HepG2 (cell line): ENCODE data around the gene CBLL2. TPM values are rescaled to one million over a fixed set of nuclear protein-coding genes. Genes with fewer than 3 reads are reported as not detected.

Experiments
- ATAC-seq: fragments of 200-7000 bp; cut with Tn5 transposase; 3 replicates; pipeline ENCODE4 v1.9.1; 2020; ENCODE audit warnings: mild to moderate bottlenecking, moderate library complexity
- BruUV-seq: library from RNA; stranded (reverse); fragments of 400-500 nt; replicated peaks from 2 replicates; lab custom pipeline; 2021; lab: Mats Ljungman, UMichigan
- CTCF ChIA-PET: fragments of 300-600 bp; formaldehyde crosslinking; extraction: SDS; loops from one replicate; lab custom pipeline; 2021; ENCODE audit warnings: low total read pairs, inconsistent platforms, low intra/inter-chr PET ratio; lab: Yijun Ruan, JAX
- POLR2A ChIA-PET: fragments of 350-600 bp; sonication (Branson Sonifier 250); formaldehyde crosslinking; loops from one replicate; lab custom pipeline; 2020; ENCODE audit warnings: antibody characterized with exemption, inconsistent platforms; lab: Yijun Ruan, JAX
- DNase-seq: peaks from one replicate; pipeline ENCODE4 v3.0.0-alpha.2; 2015; ENCODE audit warnings: low spot score
- FAIRE-seq: peaks from 3 replicates; lab custom pipeline; 2011; peaks lifted over from hg19 to GRCh38; lab: Jason Lieb, UNC
- H2AFZ ChIP-seq: one replicate; pipeline ENCODE4 v1.6.1; 2011; ENCODE audit warnings: low read length, inconsistent platforms
- H3K27ac ChIP-seq: fragments of 300-600 bp; 3 replicates; pipeline ENCODE4 v1.8.0; 2011; ENCODE audit warnings: mixed run types, mild to moderate bottlenecking, mixed read lengths, low read length, inconsistent platforms; ENCODE audit not compliant: insufficient read depth; ENCODE audit errors: extremely low read length
- H3K27me3 ChIP-seq, 2 experiments: fragments of 200-600 bp in 1 of 2; 2 replicates in 1 of 2; 3 replicates in 1 of 2; pipeline versions ENCODE4 v1.6.0 to v1.8.0; 2011; ENCODE audit warnings: low read length in 2 of 2, mild to moderate bottlenecking in 2 of 2, moderate library complexity in 2 of 2, inconsistent platforms in 1 of 2; ENCODE audit not compliant: insufficient read depth in 2 of 2, control insufficient read depth in 1 of 2
- H3K36me3 ChIP-seq, 2 experiments: fragments of 200-600 bp in 1 of 2; replicated peaks in 1 of 2; 2 replicates in 1 of 2; 3 replicates in 1 of 2; pipeline versions ENCODE4 v1.5.1 to v1.8.0; 2011; ENCODE audit warnings: low read length in 2 of 2, inconsistent platforms in 1 of 2; ENCODE audit not compliant: insufficient read depth in 2 of 2, control insufficient read depth in 1 of 2
- H3K4me1 ChIP-seq: 2 replicates; pipeline ENCODE4 v1.5.1; 2012; ENCODE audit warnings: low read length, inconsistent platforms; ENCODE audit not compliant: insufficient read depth
- H3K4me2 ChIP-seq: 2 replicates; pipeline ENCODE4 v1.6.0; 2011; ENCODE audit warnings: low read depth, low read length, inconsistent platforms
- H3K4me3 ChIP-seq, 3 experiments: fragments of 200-600 bp in 1 of 3; sonication (generic), shearing (Covaris generic) in 1 of 3; replicated peaks in 1 of 3; 2 replicates each; pipeline ENCODE4 v1.5.1; 2011 to 2016; ENCODE audit warnings: low read length in 3 of 3, inconsistent platforms in 2 of 3, low read depth in 2 of 3, mild to moderate bottlenecking in 2 of 3, control low read depth in 1 of 3, mixed read lengths in 1 of 3; ENCODE audit not compliant: insufficient read depth in 1 of 3
- H3K79me2 ChIP-seq: one replicate; pipeline ENCODE4 v1.6.1; 2011; ENCODE audit warnings: low read length, inconsistent platforms; ENCODE audit not compliant: insufficient read depth
- H3K9ac ChIP-seq: 2 replicates; pipeline ENCODE4 v1.6.0; 2011; ENCODE audit warnings: mild to moderate bottlenecking, low read depth, low read length, inconsistent platforms; ENCODE audit not compliant: insufficient read depth
- H3K9me3 ChIP-seq: 2 replicates; pipeline ENCODE4 v1.5.1; 2012; ENCODE audit warnings: mild to moderate bottlenecking, low read length
- H4K20me1 ChIP-seq: 2 replicates; pipeline ENCODE4 v1.6.0; 2011; ENCODE audit warnings: inconsistent platforms, mild to moderate bottlenecking, low read length, moderate library complexity; ENCODE audit not compliant: insufficient read depth
- DRAP1 ChIP-seq: IDR thresholded peaks from 2 replicates; pipeline ENCODE4 v1.6.1; 2016; ENCODE audit warnings: missing genetic modification reagents, missing compliant biosample characterization
- KLF16 ChIP-seq, 2 experiments: sonication (generic) in 1 of 2; formaldehyde crosslinking in 1 of 2; IDR thresholded peaks; 2 replicates each; pipeline versions ENCODE4 v1.6.1 to v1.8.0; 2016 to 2023; ENCODE audit warnings: missing genetic modification reagents in 2 of 2, missing compliant biosample characterization in 1 of 2
- MAF1 ChIP-seq: sonication (generic); formaldehyde crosslinking; IDR thresholded peaks from 2 replicates; pipeline ENCODE4 v1.5.0; 2020; ENCODE audit warnings: missing genetic modification reagents, borderline replicate concordance
- MAFG ChIP-seq: sonication (generic); formaldehyde crosslinking; IDR thresholded peaks from 2 replicates; pipeline ENCODE4 v1.5.1; 2020; ENCODE audit warnings: mild to moderate bottlenecking, missing genetic modification reagents
- MBD4 ChIP-seq: IDR thresholded peaks from 2 replicates; pipeline ENCODE4 v1.6.1; 2012; ENCODE audit warnings: low read length, inconsistent platforms, borderline replicate concordance
- PCBP2 ChIP-seq: fragments of 200-400 bp; formaldehyde crosslinking; optimal IDR thresholded peaks from 2 replicates; pipeline ENCODE3; 2018; ENCODE audit warnings: low read length, low read depth; ENCODE audit not compliant: poor library complexity, severe bottlenecking
- SCMH1 ChIP-seq: sonication (generic); formaldehyde crosslinking; IDR thresholded peaks from 2 replicates; pipeline ENCODE4 v1.9.0; 2021; ENCODE audit warnings: missing genetic modification reagents, mild to moderate bottlenecking, borderline replicate concordance
- SMAD1 ChIP-seq: sonication (generic); formaldehyde crosslinking; IDR thresholded peaks from 2 replicates; pipeline ENCODE4 v1.4.0; 2020; ENCODE audit warnings: missing genetic modification reagents, low read depth, mild to moderate bottlenecking, borderline replicate concordance
- TAF1 ChIP-seq: sonication (generic); formaldehyde crosslinking; IDR thresholded peaks from 2 replicates; pipeline ENCODE4 v1.4.0; 2020; ENCODE audit warnings: missing genetic modification reagents
- U2AF2 ChIP-seq: fragments of 200-400 bp; formaldehyde crosslinking; IDR thresholded peaks from 2 replicates; pipeline ENCODE4 v1.6.1; 2017; ENCODE audit warnings: low read depth, mild to moderate bottlenecking, low read length
- ZBTB8A ChIP-seq: sonication (generic); formaldehyde crosslinking; IDR thresholded peaks from 2 replicates; pipeline ENCODE4 v1.4.0; 2020; ENCODE audit warnings: mild to moderate bottlenecking, low read depth, missing genetic modification reagents, borderline replicate concordance
- ZNF121 ChIP-seq: sonication (generic); formaldehyde crosslinking; IDR thresholded peaks from 2 replicates; pipeline ENCODE4 v1.5.0; 2020; ENCODE audit warnings: mild to moderate bottlenecking, missing genetic modification reagents
- ZNF251 ChIP-seq: sonication (generic); formaldehyde crosslinking; IDR thresholded peaks from 2 replicates; pipeline ENCODE4 v1.9.0; 2021; ENCODE audit warnings: mild to moderate bottlenecking, missing genetic modification reagents
- ZNF317 ChIP-seq: sonication (generic); formaldehyde crosslinking; IDR thresholded peaks from 2 replicates; pipeline ENCODE4 v1.5.0; 2020; ENCODE audit warnings: mild to moderate bottlenecking, missing genetic modification reagents
- ZNF546 ChIP-seq: sonication (generic); formaldehyde crosslinking; conservative IDR thresholded peaks from 2 replicates; pipeline ENCODE4 v1.8.1; 2023; ENCODE audit warnings: mild to moderate bottlenecking, missing genetic modification reagents
- ZNF687 ChIP-seq: sonication (generic); formaldehyde crosslinking; IDR thresholded peaks from 2 replicates; pipeline ENCODE4 v1.5.1; 2020; ENCODE audit warnings: mild to moderate bottlenecking, missing genetic modification reagents, moderate library complexity
- WGBS: methylation state at CpG from one replicate; pipeline ENCODE4 v1.1.6; 2017; ENCODE audit warnings: low lambda C conversion rate; 5-methylcytosine and 5-hydroxymethylcytosine counted together
- in situ Hi-C: cut with HindIII; loops from 2 replicates; pipeline ENCODE4 v1.10.0; 2017; ENCODE audit warnings: low pct_unique_long_range_greater_than_20kb; ENCODE audit not compliant: extremely low pct_ligation_motif_present
- intact Hi-C: fragments of 100-400 bp; cut with micrococcal nuclease; formaldehyde crosslinking; loops from one replicate; pipeline ENCODE4 v1.10.0; 2022; ENCODE audit not compliant: unreplicated experiment
- polyA plus RNA-seq, 8 experiments: library from polyadenylated mRNA; depleted of rRNA in 3 of 8; stranded (reverse) in 7 of 8; unstranded in 1 of 8; fragments of >200 nt; fragmentation: Illumina TruSeq in 4 of 8; extraction: Trizol in 4 of 8; gene quantifications; 2 replicates each; pipeline versions ENCODE4 v1.2.1 to v1.2.3, GENCODE V29; 2011 to 2016; ENCODE audit warnings: low read depth in 4 of 8, missing spikeins in 1 of 8, mixed read lengths in 1 of 8; ENCODE audit not compliant: insufficient read depth in 1 of 8
- total RNA-seq, 5 experiments: library from RNA; depleted of rRNA; stranded (reverse); fragments of >200 nt; fragmentation: Illumina TruSeq; extraction: Trizol; gene quantifications; 2 replicates each; pipeline ENCODE4 v1.2.3, GENCODE V29; 2016; ENCODE audit warnings: low read depth in 1 of 5
- TF ChIP-seq, protein P1 (sequence below): sonication (generic); formaldehyde crosslinking; IDR thresholded peaks from 2 replicates; pipeline ENCODE4 v1.5.0; 2020; ENCODE audit warnings: mild to moderate bottlenecking, missing genetic modification reagents

Gene CBLL2
- total and polyA plus RNA-seq, 2 of the 13 experiments (the other 11 are each of a cell fraction or from before 2014, with no cell fraction given): not detected

DNA sequence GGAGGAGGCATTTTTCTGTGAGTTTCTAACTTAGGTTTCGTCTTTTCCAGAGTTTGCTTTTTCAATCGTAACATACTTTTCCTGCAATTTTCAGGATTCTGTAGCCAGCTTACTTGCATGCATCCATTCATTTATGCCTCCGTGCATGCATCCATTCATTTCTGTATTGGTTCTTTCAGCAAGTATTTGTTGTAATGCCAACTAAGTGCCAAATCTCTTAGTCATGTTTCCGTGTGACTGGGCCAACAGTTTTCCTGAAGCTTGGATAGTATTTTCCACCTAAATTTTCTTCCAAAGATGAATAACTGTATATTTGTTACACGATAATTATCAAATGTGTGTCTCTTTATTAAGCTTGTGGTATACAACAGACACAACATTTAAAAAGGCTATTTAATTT, 41.5 kb downstream of the CBLL2 start (continued):
- TF ChIP-seq PCBP2: no peak
- TF ChIP-seq ZNF546 (CRISPR knock-in tag): no peak
- TF ChIP-seq MBD4: no peak
- no peak for TF ChIP-seq ZNF121 (CRISPR knock-in tag)
- no peak for TF ChIP-seq KLF16 (CRISPR knock-in tag; IDR thresholded peaks at IDR 0.05)
- TF ChIP-seq ZNF317: no peak
- TF ChIP-seq SCMH1 (CRISPR knock-in tag): no peak

DNA sequence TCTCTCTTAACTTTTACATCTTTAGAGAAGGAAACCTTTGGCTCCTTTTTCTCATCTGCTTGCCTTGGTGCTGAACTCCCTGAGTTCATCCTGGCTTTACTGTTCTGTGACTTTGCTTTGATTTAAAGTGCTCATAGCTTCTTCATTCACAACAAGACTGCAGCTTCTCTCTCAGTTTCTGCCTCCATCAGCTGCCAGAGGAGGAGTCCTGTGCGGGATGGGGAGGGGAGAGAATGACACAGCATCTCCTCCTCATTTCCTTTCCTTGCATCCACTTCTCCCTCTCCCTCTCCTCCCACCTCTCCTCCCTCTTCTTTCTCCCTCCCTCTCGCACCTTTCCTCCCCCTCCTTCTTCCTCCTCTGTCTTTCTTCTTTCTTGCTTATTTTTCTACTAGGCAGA, 42.0 kb downstream of the CBLL2 start:
- Histone ChIP-seq H3K9me3 (no peaks in the 10 kb centered on the region), H3K27ac (no peak overlapping the region), H4K20me1 (no peaks in the 10 kb centered on the region), H3K27me3 (no peaks in the 10 kb centered on the region), H3K79me2 (no peaks in the 10 kb centered on the region), H3K36me3 (no peaks in the 10 kb centered on the region), H3K4me2 (no peak overlapping the region), H2AFZ (no peak overlapping the region), H3K9ac (no peak overlapping the region), H3K4me3 (no peak overlapping the region), H3K4me1 (no peaks in the 10 kb centered on the region)
- in situ Hi-C loops: no loop called here
- ATAC-seq (no peak), FAIRE-seq (no peak), DNase-seq (no peak)
- BruUV-seq: no TSS peak
- 6% methylated on average over 2 of the region's 2 CpGs for WGBS
- intact Hi-C loops: no loop called here
- ChIA-PET POLR2A (no interaction called here), CTCF (no interaction called here)
- TF ChIP-seq, protein P1, sequence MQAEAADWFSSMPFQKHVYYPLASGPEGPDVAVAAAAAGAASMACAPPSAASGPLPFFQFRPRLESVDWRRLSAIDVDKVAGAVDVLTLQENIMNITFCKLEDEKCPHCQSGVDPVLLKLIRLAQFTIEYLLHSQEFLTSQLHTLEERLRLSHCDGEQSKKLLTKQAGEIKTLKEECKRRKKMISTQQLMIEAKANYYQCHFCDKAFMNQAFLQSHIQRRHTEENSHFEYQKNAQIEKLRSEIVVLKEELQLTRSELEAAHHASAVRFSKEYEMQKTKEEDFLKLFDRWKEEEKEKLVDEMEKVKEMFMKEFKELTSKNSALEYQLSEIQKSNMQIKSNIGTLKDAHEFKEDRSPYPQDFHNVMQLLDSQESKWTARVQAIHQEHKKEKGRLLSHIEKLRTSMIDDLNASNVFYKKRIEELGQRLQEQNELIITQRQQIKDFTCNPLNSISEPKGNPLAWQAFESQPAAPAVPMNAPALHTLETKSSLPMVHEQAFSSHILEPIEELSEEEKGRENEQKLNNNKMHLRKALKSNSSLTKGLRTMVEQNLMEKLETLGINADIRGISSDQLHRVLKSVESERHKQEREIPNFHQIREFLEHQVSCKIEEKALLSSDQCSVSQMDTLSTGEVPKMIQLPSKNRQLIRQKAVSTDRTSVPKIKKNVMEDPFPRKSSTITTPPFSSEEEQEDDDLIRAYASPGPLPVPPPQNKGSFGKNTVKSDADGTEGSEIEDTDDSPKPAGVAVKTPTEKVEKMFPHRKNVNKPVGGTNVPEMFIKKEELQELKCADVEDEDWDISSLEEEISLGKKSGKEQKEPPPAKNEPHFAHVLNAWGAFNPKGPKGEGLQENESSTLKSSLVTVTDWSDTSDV (CRISPR knock-in tag): no peak
- TF ChIP-seq U2AF2 (no peak), MAF1 (CRISPR knock-in tag) (no peak), MAFG (no peak), ZBTB8A (CRISPR knock-in tag) (no peak), ZNF251 (CRISPR knock-in tag) (no peak), SMAD1 (CRISPR knock-in tag) (no peak), DRAP1 (CRISPR knock-in tag) (no peak), TAF1 (no peak), PCBP2 (no peak), ZNF687 (CRISPR knock-in tag) (no peak)
